SK-N-MC (cell line): Measurements from ENCODE around the gene CNTNAP4.

Experiments used
- EZH2 ChIP-seq: fragments of 200-600 bp; sonication (generic); IDR thresholded peaks from one replicate; pipeline ENCODE4 v1.6.1; 2017; ENCODE audit warnings: antibody characterized with exemption
- FOXP2 ChIP-seq: optimal IDR thresholded peaks from 2 replicates; pipeline ENCODE3; 2011; ENCODE audit warnings: mild to moderate bottlenecking, moderate library complexity; ENCODE audit not compliant: insufficient read depth; ENCODE audit errors: extremely low read length, control extremely low read depth
- POLR2AphosphoS5 ChIP-seq: IDR thresholded peaks from 2 replicates; pipeline ENCODE4 v1.6.1; 2012; ENCODE audit warnings: mild to moderate bottlenecking, low read depth, low read length, borderline replicate concordance

- TF ChIP-seq EZH2 (no peak), POLR2AphosphoS5 (no peak), FOXP2 (no peak)
Observed at GRCh38 chr16:76278086-76278485, 885 bp downstream of the CNTNAP4 start.
